ENCODE measurements around the gene KDM4C.

Gene KDM4C

DNA sequence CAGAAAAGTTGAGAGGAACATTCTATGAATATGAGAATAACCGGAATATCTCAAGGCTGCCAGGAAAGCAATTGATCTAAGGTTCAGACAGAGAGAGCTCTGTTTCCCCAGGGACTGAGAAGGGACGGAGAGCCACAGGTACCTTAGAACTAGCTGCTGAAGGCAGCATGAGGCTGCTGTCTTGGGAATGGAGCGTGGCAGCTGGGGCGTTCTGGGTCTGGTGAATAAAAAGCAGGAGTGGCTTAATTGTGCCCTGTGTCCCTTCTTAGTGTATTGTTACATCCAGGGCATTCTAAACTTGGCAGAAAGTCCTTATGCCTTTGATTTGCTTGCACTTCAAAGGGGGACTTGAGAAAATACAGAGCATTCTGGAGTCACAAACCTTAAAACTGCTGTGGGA is 434.5 kb downstream of the KDM4C start:
- no peak overlapping the region for H2AFZ ChIP-seq (ENCODE audit: low read depth, low read length)
- no peak overlapping the region for H3K27ac ChIP-seq (ENCODE audit: low read length)
- no peaks in the 10 kb centered on the region for H3K36me3 ChIP-seq (ENCODE audit: insufficient read depth, low read length)
- no peak for ATAC-seq (ENCODE audit: insufficient read depth, low read depth)
- no peaks in the 10 kb centered on the region for H3K27me3 ChIP-seq (ENCODE audit: insufficient read depth, low read length, poor library complexity)
- DNase-seq = no peak
- no peaks in the 10 kb centered on the region for H4K20me1 ChIP-seq (ENCODE audit: insufficient read depth, low read length)
- no peaks in the 10 kb centered on the region for H3K79me2 ChIP-seq (ENCODE audit: insufficient read depth, low read length)
- H3K9me3 ChIP-seq (ENCODE audit: insufficient read depth, low read length, severe bottlenecking) = peaks cover 12% of the 10 kb centered on the region
- H3K4me2 ChIP-seq (ENCODE audit: insufficient read depth, low read length) = no peak overlapping the region
- H3K4me3 ChIP-seq (ENCODE audit: low read depth in 1 of 2, low read length in 2 of 2) = no peak overlapping the region
- no peak for TF ChIP-seq CTCF (IDR thresholded peaks at IDR 0.05; ENCODE audit: borderline replicate concordance, extremely low read depth, low read length, poor library complexity, severe bottlenecking)
- no peak for TF ChIP-seq EZH2 (IDR thresholded peaks at IDR 0.05; ENCODE audit: borderline replicate concordance, low read depth, low read length, severe bottlenecking)
- no peaks in the 10 kb centered on the region for H3K4me1 ChIP-seq (ENCODE audit: insufficient read depth, low read length)
- no peak overlapping the region for H3K9ac ChIP-seq (ENCODE audit: low read depth, low read length)

- Histone ChIP-seq H3K36me3 (ENCODE audit: insufficient read depth, low read length) (no peaks in the 10 kb centered on the region), H2AFZ (ENCODE audit: low read depth, low read length) (no peak overlapping the region), H4K20me1 (ENCODE audit: insufficient read depth, low read length) (no peaks in the 10 kb centered on the region), H3K79me2 (ENCODE audit: insufficient read depth, low read length) (no peaks in the 10 kb centered on the region), H3K9me3 (ENCODE audit: insufficient read depth, low read length, severe bottlenecking) (peaks cover 2% of the 10 kb centered on the region), H3K27ac (ENCODE audit: low read length) (no peak overlapping the region), H3K4me1 (ENCODE audit: insufficient read depth, low read length) (no peaks in the 10 kb centered on the region), H3K4me2 (ENCODE audit: insufficient read depth, low read length) (no peak overlapping the region), H3K9ac (ENCODE audit: low read depth, low read length) (no peak overlapping the region), H3K4me3 (ENCODE audit: low read depth in 1 of 2, low read length in 2 of 2) (no peak overlapping the region), H3K27me3 (ENCODE audit: insufficient read depth, low read length, poor library complexity) (no peaks in the 10 kb centered on the region)
- ATAC-seq (ENCODE audit: insufficient read depth, low read depth) = no peak
- DNase-seq = no peak
- no peak for TF ChIP-seq CTCF (IDR thresholded peaks at IDR 0.05; ENCODE audit: borderline replicate concordance, extremely low read depth, low read length, poor library complexity, severe bottlenecking)
- TF ChIP-seq EZH2 (IDR thresholded peaks at IDR 0.05; ENCODE audit: borderline replicate concordance, low read depth, low read length, severe bottlenecking) = no peak
Measured at GRCh38 chr9:7195526-7195925, 437.8 kb downstream of the KDM4C start.

DNA sequence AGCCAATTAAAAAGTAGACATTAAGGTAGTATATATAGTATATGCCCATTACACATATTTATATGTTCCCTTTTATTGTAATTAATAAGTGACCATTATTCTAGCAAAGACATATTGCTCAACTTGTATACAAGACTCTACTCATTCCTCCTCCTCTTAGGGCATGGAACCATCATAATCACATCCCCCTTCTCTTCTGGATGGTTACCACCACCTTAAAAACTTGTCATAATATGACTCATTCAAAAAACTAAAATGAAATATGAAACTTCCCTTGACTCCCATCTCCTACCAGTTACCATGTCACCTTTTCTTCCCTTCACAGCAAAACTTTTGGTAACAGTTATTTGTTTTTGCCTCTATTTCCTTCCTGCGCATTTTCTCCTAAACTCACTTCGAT is 438.7 kb downstream of the KDM4C start:
- no peak overlapping the region for H3K9ac ChIP-seq (ENCODE audit: low read depth, low read length)
- H2AFZ ChIP-seq (ENCODE audit: low read depth, low read length) = no peak overlapping the region
- no peaks in the 10 kb centered on the region for H3K27me3 ChIP-seq (ENCODE audit: insufficient read depth, low read length, poor library complexity)
- H3K36me3 ChIP-seq (ENCODE audit: insufficient read depth, low read length) = no peaks in the 10 kb centered on the region
- H3K79me2 ChIP-seq (ENCODE audit: insufficient read depth, low read length) = no peaks in the 10 kb centered on the region
- H3K4me2 ChIP-seq (ENCODE audit: insufficient read depth, low read length) = no peak overlapping the region
- DNase-seq (no peak), ATAC-seq (ENCODE audit: insufficient read depth, low read depth) (no peak)
- H3K9me3 ChIP-seq (ENCODE audit: insufficient read depth, low read length, severe bottlenecking) = no peaks in the 10 kb centered on the region
- H4K20me1 ChIP-seq (ENCODE audit: insufficient read depth, low read length) = no peaks in the 10 kb centered on the region
- H3K27ac ChIP-seq (ENCODE audit: low read length) = no peak overlapping the region
- H3K4me3 ChIP-seq (ENCODE audit: low read depth in 1 of 2, low read length in 2 of 2) = no peak overlapping the region
- no peak for TF ChIP-seq CTCF (IDR thresholded peaks at IDR 0.05; ENCODE audit: borderline replicate concordance, extremely low read depth, low read length, poor library complexity, severe bottlenecking)
- no peak for TF ChIP-seq EZH2 (IDR thresholded peaks at IDR 0.05; ENCODE audit: borderline replicate concordance, low read depth, low read length, severe bottlenecking)
- H3K4me1 ChIP-seq (ENCODE audit: insufficient read depth, low read length) = no peaks in the 10 kb centered on the region

DNA sequence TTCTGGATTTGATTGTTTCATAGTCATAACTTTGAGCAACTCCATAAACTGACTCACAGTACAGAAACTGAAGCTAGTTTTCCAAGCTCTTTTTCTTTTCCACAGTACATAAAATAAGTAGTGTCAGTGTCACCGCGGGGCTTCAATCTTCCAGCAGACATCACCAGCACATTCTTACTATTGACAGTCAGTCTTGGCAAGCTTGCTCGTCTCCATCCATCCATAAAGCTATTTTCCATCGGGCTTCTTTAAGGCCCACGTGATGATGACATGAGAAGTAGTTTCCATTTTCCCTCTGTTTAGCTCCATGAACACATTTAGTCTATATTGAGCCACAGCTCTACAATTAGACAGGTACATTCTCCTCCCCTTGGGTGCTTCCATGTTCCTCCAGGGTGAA is 443.4 kb downstream of the KDM4C start:
- no peak overlapping the region for H3K27ac ChIP-seq (ENCODE audit: low read length)
- H4K20me1 ChIP-seq (ENCODE audit: insufficient read depth, low read length) = no peaks in the 10 kb centered on the region
- H3K4me3 ChIP-seq (ENCODE audit: low read depth in 1 of 2, low read length in 2 of 2) = no peak overlapping the region
- no peaks in the 10 kb centered on the region for H3K4me1 ChIP-seq (ENCODE audit: insufficient read depth, low read length)
- TF ChIP-seq EZH2 (IDR thresholded peaks at IDR 0.05; ENCODE audit: borderline replicate concordance, low read depth, low read length, severe bottlenecking) = no peak
- no peak for TF ChIP-seq CTCF (IDR thresholded peaks at IDR 0.05; ENCODE audit: borderline replicate concordance, extremely low read depth, low read length, poor library complexity, severe bottlenecking)
- H3K4me2 ChIP-seq (ENCODE audit: insufficient read depth, low read length) = no peak overlapping the region
- H3K9ac ChIP-seq (ENCODE audit: low read depth, low read length) = no peak overlapping the region
- ATAC-seq (ENCODE audit: insufficient read depth, low read depth) (no peak), DNase-seq (no peak)
- H3K27me3 ChIP-seq (ENCODE audit: insufficient read depth, low read length, poor library complexity) = no peaks in the 10 kb centered on the region
- H3K9me3 ChIP-seq (ENCODE audit: insufficient read depth, low read length, severe bottlenecking) = no peaks in the 10 kb centered on the region
- no peaks in the 10 kb centered on the region for H3K79me2 ChIP-seq (ENCODE audit: insufficient read depth, low read length)
- H2AFZ ChIP-seq (ENCODE audit: low read depth, low read length) = no peak overlapping the region
- H3K36me3 ChIP-seq (ENCODE audit: insufficient read depth, low read length) = no peaks in the 10 kb centered on the region

Data from DND-41 (cell line).